NCI-H1930 (cell line): Measurements from ENCODE around the gene BCAR3.
A peak's percentile ranks its signal among the peaks of the same experiment; 100 is the strongest.
"Not testable (repeated sequence)": the region's sequence is repeated elsewhere in the genome, so short reads cannot be mapped to it uniquely, and the experiment has no call there.

Experiments used
- DNase-seq, 2 experiments: peaks; one replicate each; lab custom pipeline; 2025; lab: John Stamatoyannopoulos, UW

Gene BCAR3

DNA sequence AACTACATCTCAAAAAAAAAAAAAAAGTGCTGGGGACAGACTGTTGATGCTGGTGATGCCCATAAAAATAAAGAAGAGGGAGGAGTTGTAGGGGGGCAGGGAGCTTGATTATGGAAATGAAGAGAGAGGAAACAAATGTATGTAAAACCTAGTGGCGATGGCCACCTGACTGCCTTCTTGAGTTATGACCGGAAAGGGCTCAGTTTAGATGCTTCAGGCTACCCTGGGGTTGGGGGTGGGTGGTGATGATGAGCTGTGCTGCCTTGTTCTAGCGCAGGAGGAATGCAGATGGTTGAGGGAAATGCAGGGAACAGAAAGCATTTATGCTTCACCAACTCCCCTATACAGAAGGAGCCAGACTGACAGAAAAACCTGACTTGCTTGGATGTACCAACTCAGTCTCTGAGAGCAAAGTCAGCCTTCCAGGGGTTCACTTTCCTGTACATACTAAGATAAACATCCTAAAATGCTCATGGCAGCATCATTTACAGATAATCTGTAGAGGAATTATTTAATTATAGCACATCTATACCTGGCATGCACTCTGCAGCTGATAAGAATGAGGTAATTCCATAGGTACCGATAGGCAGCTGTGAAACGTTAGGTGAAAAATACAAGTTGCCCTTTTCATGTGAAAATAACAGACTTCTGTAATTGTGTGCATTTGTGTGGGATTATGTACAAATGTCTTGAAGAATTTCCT lies 8.0 kb upstream of the BCAR3 start:
- no peak for DNase-seq

DNA sequence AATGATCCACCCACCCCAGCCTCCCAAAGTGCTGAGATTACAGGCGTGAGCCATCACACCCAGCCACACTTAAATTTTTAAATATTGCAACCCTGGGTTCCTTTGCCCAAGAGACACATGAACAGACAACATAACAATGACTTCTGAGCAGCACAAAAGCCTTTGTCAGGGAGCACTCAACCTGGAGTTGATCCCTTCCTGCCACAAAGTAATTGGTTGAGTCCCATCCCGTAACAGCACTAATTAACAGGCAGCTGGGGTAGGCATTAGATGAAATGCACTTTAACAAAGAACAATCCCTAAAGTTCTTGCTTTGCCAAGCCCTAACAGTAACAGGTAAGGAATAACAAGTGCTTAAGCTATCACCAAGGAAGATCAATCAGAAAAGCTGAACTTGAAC lies 5.9 kb upstream of the BCAR3 start:
- DNase-seq = no peak

DNA sequence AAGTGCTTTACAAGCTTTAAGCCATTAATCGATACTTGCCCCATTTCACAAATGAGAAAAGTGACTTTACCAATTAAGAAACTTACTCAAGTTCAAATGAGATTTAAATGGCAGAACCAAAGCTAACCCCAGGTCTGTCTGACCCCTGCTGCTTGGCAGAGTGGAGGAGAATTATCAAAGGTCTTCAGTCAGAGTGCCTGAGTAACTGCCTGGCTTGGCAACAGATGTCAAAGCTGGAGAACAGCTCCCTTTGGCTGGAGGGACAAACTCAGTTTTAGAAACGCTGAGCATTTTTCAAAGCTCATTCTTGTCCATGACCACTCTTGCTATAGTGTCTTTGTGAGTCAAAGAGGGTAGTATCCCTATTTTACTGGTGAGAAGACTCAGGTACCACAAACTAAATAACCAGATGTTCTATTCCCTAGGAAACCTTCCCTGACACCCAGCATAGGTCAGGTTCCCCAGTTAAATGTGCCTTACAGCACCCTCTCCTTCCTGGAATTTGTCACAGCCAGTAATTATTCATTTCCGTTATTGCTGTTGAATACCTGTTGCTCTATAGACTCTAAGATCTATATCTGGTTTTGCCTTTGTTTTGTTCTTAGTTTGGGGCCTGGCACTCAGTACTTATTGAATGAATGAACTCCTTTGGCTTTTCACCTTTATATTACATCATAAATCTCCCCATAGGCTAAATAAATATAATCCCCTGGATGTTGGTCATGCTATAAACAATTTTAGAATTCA lies 5.0 kb upstream of the BCAR3 start:
- no peak for DNase-seq

DNA sequence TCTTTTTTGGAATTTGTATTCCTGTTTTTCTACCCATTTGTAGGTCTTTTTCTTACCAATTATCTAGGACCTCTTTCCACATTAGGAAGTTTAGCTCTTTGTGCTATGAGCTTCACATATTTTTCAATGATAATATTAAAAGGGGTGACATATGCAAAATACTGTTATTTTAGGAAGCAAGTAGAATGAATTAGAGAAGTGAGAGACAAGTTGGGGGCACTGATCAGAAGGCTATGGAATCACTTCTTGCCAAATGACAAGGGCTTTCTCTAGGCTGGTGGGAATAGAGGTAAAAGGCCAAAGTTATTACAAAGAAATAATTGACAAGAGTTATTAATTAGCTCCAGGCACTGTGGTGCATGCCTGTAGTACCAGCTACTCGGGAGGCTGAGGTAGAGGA lies 4.3 kb upstream of the BCAR3 start:
- DNase-seq = no peak

DNA sequence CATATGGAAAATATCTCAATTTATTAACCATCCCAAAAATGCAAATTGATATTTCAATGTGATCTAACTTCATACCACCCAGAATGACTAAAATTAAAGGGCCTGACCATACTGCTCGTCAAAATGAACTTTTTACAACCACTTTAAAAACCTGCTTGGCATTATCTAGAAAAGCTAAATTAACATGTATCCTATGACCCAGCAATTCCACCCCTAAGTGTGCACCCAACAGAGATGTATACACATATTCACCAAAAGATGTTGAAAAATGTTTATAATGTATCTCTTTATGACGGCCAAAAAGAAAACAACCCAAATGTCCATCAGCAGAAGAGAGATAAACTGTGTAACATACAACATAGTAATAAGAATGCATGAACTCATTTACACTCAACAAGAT lies 1.6 kb upstream of the BCAR3 start:
- DNase-seq = no peak

DNA sequence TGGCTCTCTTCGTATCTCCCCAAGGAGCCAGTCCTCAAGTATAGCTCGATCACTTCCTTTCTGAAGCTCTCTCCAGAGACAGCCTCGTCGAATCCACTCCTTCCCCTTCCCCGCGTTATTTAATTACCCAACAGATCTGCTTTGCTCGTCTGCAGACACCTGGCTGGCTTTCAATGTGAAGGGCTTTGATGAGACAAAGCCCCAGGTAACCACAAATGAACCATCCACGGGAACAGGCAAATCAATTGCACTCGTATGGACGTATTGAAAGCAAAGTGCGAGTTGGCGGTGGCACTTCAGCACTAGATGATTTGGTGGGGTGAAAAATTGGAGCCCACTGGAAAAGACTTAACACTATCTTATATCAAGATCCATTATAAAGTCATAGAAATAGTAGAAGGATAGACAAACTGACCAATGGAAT lies 364 bp upstream of the BCAR3 start:
- DNase-seq = peak; percentile 32 to 46

DNA sequence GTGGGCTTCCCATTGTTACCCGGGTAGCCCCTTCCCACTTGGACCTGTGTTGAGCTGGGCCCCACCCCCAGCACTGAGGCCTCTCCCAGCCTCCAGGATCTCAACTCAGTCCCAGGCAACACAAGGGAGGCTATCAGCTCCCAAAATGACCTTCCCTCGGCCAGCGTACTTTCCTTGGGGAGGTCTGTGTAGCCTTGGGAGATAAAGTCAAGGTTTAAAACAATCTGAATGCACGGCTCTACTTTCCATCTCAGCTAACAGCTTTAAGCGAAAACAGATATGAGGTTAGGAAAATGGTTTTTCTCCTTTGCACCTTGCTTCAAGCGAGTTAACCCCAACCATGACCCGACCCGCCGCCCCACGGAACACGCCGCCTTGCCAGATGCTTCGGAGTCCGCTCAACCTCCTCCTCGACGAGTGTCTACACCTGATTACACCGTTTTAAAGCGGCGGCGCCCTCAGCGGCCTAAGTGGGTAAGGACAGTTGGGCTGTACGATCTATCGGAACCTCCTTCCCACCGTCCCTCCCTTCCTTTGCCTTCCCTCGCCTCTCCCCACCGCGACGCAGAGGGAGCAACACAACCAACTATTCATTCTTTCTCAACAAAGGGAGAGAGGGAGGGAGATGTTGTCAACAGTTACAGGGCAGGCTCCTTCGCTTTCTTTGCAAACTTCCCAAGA lies 1.1 kb downstream of the BCAR3 start:
- peak; percentile 18 to 39 for DNase-seq

DNA sequence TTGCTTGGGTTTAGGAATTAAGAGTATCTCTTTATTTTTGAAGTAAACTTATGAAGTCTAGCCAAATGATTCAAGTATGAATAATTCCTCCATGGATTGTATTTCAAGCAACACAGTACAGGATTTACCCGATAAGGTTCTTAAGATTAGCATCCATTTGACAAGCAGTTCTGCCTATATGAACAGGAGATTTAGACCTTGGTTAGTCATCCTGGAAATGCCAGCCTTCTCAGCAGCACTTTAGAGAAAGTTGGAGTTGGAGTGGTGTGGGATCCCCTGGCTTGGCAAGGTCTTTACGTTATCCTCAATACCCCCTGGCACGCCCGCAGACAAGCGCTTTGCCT lies 1.6 kb downstream of the BCAR3 start:
- no peak for DNase-seq

DNA sequence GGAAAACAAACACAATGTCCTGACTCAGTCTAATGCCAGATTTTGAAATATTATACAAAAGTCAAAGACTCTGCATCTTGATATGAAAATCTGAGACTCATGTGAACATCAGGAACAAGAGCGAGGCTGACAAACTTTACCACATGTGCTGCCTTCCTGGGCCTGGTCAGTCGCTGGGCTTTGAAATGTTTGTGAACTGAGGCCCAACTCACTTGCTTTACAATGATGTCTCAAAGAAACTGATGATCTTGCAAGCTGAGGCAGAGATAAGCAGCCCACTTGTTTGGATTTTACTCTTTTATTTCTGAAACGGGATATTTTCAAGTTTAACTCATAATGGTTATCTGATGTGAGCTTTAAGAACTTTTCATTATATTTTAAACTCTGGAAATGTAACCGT lies 2.1 kb downstream of the BCAR3 start:
- no peak for DNase-seq

DNA sequence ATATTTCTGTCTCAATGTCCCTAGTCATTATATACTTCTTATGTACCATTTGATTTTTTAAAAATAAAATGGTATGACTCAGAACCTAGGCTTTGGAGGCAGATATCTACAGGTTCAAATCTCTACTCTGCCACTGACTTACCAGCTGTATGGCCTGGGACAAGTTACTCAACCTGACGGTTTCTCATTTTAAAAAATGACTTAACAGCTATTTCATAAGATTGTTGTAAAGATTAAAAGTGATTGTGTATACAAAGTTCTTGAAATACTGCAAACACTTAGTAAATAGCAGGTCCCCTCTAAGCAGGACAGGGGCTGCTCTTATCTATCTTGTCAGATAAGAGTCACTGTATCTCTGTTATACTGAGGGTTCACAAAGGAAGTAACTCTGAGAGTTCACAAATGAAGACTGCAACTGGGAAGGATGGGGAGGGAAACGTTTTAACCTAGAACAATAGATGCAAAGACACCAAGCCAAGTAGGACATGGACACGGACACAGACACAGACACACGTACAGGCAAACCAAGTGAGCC lies 2.6 kb downstream of the BCAR3 start:
- DNase-seq = no peak

DNA sequence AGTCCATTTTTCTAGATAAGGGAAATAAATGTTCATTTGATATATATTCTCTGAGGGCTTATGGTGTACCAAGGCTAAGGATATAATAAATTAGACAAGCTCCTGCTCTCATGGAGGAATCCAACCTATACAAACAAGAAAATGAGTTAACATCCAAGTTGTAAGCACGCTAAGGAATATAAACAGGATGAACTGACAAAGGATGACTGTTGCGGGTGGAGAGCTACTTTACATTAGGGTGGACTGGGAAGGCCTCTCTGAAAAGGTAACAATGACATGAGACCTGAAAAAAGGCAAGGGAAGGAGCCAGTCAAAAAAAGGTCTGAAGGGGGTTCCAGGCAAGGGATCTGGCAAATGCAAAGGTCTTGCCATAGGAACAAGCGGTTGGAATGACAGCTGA lies 3.1 kb downstream of the BCAR3 start:
- no peak for DNase-seq

DNA sequence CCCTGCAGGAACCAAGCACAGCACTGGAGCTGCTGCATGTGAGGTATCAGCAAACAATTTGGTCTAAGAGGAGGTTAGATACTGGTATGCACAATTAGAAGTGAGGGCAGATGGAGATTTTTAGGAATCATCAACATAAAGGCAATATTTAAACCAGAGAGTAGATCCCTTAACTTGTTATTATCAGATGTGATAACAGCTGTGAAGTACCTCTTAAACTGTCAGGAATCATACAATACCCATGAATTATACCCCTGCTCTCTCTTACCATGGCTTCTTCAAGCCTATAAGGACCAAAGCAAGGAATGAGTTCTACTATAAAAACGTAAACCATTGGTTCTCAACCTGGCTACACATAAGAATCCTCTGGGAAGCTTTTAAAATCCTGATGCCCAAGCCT lies 3.9 kb downstream of the BCAR3 start:
- no peak for DNase-seq

DNA sequence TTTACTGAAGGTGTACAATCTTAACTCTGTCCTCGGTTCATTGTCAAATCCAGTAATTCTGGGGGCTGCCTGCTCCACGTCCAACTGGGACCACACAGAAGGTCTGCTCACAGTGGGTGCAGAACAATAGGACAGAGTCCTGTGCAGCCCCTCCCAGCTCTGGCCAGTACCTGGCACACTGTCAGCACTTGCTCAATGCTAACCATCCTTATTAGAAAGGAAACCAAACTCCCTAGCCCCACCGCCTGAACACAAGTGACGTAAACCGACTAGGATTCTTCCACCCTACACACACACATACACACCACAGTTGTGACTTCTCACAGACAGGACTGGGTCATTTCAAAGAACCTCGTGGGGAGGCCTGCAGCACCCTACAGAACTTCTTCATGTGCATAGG lies 5.2 kb downstream of the BCAR3 start:
- no peak for DNase-seq

DNA sequence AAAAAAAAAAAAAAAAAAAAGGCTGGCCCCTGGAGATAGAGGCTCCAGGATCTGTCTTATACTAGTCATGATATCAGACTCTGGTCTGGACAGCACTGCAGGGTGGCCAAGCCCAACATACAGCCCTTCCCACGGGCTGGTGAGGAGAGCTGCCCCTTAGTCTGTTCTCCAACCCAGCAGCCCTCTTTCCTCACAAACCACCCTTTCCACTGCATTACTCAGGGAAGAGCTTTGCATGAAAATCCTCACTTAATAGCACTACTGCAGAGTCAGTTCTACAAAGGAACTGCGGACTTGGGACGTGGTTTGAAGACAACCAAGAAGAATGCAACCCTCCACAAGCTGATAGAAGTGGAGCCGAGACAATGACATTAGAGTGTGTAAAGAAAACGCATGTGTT lies 5.7 kb downstream of the BCAR3 start:
- no peak for DNase-seq

DNA sequence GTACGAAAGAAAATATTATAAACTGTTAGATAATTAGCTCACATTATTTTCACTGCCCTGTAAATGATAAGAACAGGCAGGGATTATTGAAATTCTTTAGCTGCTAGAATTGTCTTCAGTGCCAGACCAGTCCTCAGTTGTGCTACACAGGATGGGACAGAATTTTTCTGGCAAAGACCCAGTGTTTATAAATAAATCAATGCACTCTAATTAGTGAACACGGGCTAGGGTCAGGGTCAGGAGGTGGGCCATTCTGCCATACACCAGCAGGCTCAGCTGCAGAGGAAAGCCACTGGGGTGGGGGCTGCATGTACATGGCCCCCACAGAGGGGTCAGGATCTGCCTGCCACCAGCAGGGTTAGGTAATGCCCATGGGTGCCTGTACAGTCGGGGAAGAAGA lies 6.4 kb downstream of the BCAR3 start:
- no peak for DNase-seq

DNA sequence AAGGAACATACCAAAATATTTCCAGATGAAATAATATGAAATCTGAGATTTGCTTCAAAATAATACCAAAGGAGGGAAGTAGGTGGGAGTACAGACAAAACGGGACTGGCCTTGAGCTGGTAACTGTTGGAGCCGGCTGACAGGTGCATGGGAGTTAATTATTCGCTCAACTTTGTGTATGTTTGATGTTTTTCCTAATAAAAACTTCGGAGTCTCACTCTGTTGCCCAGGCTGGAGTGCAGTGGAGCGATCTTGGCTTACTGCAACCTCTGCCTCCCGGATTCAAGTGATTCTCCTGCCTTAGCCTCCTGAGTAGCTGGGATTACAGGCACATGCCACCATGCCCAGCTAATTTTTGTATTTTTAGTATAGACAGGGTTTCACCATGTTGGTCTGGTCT lies 7.6 kb downstream of the BCAR3 start:
- DNase-seq = not testable (repeated sequence)

DNA sequence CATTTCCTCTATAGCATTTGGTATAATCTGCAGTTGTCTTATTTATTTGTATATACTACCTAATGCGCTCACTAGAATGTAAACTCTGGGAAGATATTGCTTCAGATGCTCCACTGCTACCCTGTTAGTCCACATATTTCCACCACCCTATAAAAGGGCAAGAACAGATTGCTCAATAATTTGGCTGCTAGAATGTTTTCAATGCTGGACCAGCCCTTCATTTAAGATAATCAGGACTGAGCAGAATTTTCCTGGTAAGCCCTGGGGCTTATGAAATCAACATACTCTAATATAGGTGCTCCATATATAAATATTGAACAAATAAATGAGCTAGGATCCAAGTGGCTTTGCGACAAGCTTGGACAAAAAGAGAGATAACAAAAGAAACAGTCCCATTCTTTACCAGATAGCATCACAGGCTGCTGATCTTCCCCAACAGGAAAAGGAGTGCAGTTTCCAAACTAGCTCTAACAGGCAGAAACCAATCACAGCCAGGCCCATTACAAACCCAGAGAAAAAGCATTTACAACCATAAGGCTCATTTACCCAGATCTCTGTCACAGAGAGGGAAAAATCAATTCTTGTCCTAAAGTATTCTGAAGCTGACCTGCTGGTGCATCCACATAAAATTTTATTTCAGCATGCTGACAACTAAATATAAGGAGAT lies 8.3 kb downstream of the BCAR3 start:
- DNase-seq = no peak

DNA sequence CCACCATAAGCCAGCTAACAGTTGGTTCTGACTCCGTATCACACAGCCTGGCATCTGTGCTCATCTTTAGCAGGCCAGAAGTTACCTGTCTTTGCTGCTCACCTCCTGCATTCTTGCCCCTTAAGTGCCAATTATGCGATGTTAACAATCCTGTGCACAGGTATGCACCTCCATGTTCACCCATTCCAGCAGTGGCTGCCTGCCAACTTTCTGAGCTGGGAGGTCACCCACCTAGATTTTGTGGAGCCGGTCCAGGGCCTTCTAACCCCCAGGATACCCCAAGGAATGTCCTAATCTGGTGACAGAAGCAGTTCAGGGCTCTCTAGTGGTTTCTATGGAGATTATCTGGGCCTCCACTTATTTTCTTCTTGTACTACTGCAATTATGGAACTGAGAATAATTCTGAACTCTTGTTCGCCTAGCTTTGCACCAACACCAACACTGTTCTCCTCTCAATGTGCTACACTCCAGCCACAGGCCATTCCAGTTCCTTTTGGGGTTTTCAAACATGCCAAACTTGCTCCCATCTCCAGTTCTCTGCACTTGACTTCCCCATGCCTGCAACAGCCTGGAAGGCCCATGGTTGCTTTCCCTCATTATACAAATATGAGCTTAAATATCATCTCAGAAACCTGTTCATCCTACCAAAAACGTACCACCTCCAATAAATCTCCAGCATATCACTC lies 9.0 kb downstream of the BCAR3 start:
- no peak for DNase-seq

DNA sequence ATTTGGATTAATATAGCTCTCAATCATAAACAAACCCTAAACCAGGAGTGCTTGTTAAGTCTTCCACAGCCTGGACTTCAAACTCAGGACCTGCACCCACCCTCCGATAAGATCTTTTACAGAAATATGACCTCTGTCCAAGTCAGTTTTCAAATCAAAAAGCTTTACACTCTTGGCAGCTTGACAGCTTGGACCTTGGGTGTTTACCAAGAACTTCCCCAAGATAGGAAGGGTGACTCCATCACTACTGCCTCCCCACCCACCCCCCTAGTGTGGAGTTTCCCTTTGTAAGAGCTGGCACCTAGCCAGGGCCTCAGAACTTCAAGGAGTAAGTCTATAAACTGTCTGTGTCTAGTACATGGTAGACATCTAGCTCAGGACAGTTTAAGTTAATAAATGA lies 9.6 kb downstream of the BCAR3 start:
- no peak for DNase-seq

DNA sequence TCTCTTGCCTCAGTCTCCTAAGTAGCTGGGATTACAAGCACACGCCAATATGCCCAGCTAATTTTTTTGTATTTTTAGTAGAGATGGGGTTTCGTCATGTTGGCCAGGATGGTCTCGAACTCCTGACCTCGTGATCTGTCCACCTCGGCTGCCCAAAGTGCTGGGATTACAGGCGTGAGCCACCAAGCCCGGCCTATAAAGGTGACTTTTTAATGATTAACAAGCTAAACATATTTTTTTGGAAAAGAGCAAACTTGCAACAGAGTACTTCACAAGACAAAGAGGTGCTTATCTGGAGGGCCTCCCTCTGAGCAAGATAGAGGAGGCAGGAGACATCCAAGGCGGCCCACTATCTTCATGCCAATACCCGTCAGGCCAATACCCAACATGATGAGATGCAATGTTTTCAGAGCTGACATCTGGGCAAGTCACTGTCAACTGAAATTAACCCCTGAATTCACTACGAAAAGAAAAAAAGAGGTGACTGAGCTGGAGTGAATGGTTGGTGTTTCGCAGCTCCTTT lies 10.5 kb downstream of the BCAR3 start:
- DNase-seq = no peak

DNA sequence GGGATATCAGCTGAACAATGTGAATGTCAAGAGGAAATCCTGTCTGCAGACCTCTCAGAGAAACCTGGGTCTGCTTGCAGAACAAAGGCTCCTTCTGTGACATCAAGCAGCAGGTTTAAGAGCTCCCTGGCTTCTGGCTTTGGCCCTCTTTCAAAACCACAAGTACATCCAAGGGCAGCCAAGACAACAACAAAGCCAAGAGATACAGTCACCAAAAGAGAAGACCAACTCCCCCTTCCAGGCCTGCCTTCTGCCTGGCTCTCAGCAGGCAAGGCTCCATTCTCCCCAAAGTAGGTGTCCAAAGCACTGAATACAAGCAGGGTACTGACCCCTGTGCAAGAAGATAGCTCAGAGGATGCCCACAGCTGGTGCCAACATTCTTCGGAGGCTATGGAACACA lies 11.5 kb downstream of the BCAR3 start:
- DNase-seq = no peak

DNA sequence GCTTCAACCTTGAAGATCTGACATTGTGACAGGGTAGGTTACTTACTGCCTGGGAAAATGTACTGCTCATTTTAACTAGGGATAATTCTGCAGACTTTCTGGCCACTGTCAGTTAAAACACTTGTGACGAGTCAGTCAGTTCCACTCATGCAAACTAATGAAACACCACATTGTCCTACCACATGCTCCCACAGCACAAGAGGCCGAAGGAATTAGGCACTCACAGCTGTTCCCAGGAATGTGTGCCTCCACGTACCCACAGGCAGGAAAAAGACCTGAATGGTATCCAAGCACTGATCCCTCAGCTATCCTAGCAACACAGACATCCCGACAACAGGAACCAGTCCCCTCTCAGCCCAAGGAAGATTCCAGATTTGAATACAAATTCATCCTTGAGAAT lies 12.3 kb downstream of the BCAR3 start:
- no peak for DNase-seq
